Heart right ventricle (tissue), 16 donors: ENCODE measurements around the gene EIF4E2. TPM values are rescaled to one million over a fixed set of nuclear protein-coding genes. Genes with fewer than 3 reads are reported as not detected.

Experiments
- ATAC-seq, 8 donors: fragments of 200-7000 bp; cut with Tn5 transposase; one replicate each; pipeline ENCODE4 v1.9.1; 2020; ENCODE audit warnings: mild to moderate bottlenecking in 8 of 8, moderate library complexity in 8 of 8, moderate number of reproducible peaks in 1 of 8
- DNase-seq, 2 donors: peaks; one replicate each; pipeline ENCODE4 v3.0.0-alpha.2; 2020
- H3K27ac ChIP-seq, 10 donors: fragments of 200-600 bp; sonication (generic) in 2 of 10; one replicate each; pipeline versions ENCODE4 v1.5.0 to v1.8.0; 2020 to 2022; ENCODE audit warnings: mild to moderate bottlenecking in 3 of 10
- H3K27me3 ChIP-seq, 7 donors: fragments of 200-600 bp; one replicate each; pipeline ENCODE4 v1.8.0; 2021 to 2022; ENCODE audit warnings: mild to moderate bottlenecking in 2 of 7
- H3K36me3 ChIP-seq, 9 donors: fragments of 200-600 bp; sonication (generic) in 1 of 9; one replicate each; pipeline versions ENCODE4 v1.5.0 to v1.8.0; 2020 to 2022; ENCODE audit warnings: mild to moderate bottlenecking in 2 of 9
- H3K4me1 ChIP-seq, 9 donors: fragments of 200-600 bp; sonication (generic) in 1 of 9; one replicate each; pipeline versions ENCODE4 v1.5.0 to v1.8.0; 2020 to 2022; ENCODE audit warnings: mild to moderate bottlenecking in 4 of 9
- H3K4me3 ChIP-seq, 10 donors: fragments of 200-600 bp; sonication (generic) in 2 of 10; one replicate each; pipeline versions ENCODE4 v1.5.0 to v1.8.0; 2020 to 2022; ENCODE audit warnings: mild to moderate bottlenecking in 7 of 10, moderate library complexity in 2 of 10
- H3K9me3 ChIP-seq, 11 donors: fragments of 200-600 bp in 10 of 11; sonication (generic) in 2 of 11; one replicate each; pipeline versions ENCODE4 v1.5.0 to v1.8.0; 2013 to 2022; ENCODE audit warnings: mild to moderate bottlenecking in 2 of 11, control low read depth in 1 of 11, moderate library complexity in 1 of 11
- CTCF ChIP-seq, 9 donors: fragments of 200-600 bp; sonication (generic) in 2 of 9; IDR thresholded peaks; one replicate each; pipeline versions ENCODE4 v1.5.0 to v1.8.0; 2021 to 2022; ENCODE audit warnings: antibody characterized with exemption in 9 of 9, mild to moderate bottlenecking in 5 of 9, moderate library complexity in 1 of 9
- WGBS, 2 donors: extraction: QIAGEN DNeasy Blood & Tissue Kit; methylation state at CpG; one replicate each; pipeline ENCODE4 v1.1.7; 2013; ENCODE audit warnings: inconsistent platforms in 1 of 2; 5-methylcytosine and 5-hydroxymethylcytosine counted together
- intact Hi-C, 10 donors: fragments of 100-400 bp; cut with DNase I; formaldehyde crosslinking; loops; one replicate each; pipeline versions ENCODE4 v1.11.1 to v1.14.2; 2022
- polyA plus RNA-seq, 2 donors: library from polyadenylated mRNA; stranded (reverse); fragments of 200-250 nt; gene quantifications; one replicate each; pipeline ENCODE4 v1.2.3, GENCODE V29; 2013
- total RNA-seq, 10 donors: library from RNA; stranded (reverse); fragmentation: NEBNext Ultra II Directional in 3 of 10; extraction: Animal tissue kit (Norgen Biotek cat#: 25700) in 3 of 10; gene quantifications; one replicate each; pipeline versions ENCODE4 v1.2.1 to v1.2.4, GENCODE V29; 2021 to 2023
- donor health status: Arrhythmogenic right ventricular cardiomyopathy.
- donor health status: ischemic (EF 13 %, LVEDD 7.1; RV severe dilation, severe dysfunction).
- donor health status: healthy with polysubstance abuse.
- donor health status: DM: no; HTN: yes; CAD: no.
- donor health status: DM: no; HTN: no; CAD: no.
- donor health status: ischemic (EF 25% LVEDD 6.9; RV normal size, moderate dysfunction).
- donor health status: ischemic (EF 25% LVEDD 5.7; RV mildly dilated, moderate dysfunction).
- donor health status: healthy.
- donor health status: DM: yes; HTN: yes; CAD: no.
- donor health status: Ischemic cardiomyopathy.
- donor health status: ischemic (EF 35%, LVEDD 5.7; RV mildly dilated, moderate dysfunction).
- donor health status: nonischemic (EF 11% LVEDD 7.7; RV severe dilation, severe dysfunction).
- donor health status: DM: yes; HTN: yes; CAD: no.
- donor health status: PGD.
- donor health status: ischemic (EF 29% LVEDD 5.4; RV normal size, mild dysfunction).
- donor health status: nonischemic (EF 23%, LVEDD 6.1; RV moderate dilation, normal function).

EIF4E2 gene
- total and polyA plus RNA-seq, 12 donors: 30.3 to 58.1 (median 40.2) TPM

- Histone ChIP-seq H3K9me3 (peaks cover 0 to 9% (median 4%) of the 10 kb centered on the region in 11 donors), H3K4me3 (no peak overlapping the region), H3K4me1 (peaks cover 0 to 12% (median 0%) of the 10 kb centered on the region in 9 donors), H3K27ac (peak overlapping the region in 2 of 10 donors; percentile 1 to 15), H3K36me3 (no peaks in the 10 kb centered on the region), H3K27me3 (peaks cover 0 to 10% (median 0%) of the 10 kb centered on the region in 7 donors)
- DNase-seq (peak; percentile 49 to 62), ATAC-seq (peak in 7 of 8 donors; percentile 32 to 81 (median 54))
- 56 to 57% methylated on average over 4 of the region's 4 CpGs for WGBS, 2 donors
- no peak for TF ChIP-seq CTCF (IDR thresholded peaks at IDR 0.05)
- intact Hi-C loops: no loop called here
Observed at GRCh38 chr2:232537499-232537898, 13.0 kb upstream of the EIF4E2 start.

GRCh38 chr2:232538671-232539070, 11.8 kb upstream of the EIF4E2 start:
- H3K27me3 ChIP-seq: peaks cover 0 to 10% (median 0%) of the 10 kb centered on the region in 7 donors
- no peak for TF ChIP-seq CTCF (IDR thresholded peaks at IDR 0.05)
- H3K27ac ChIP-seq: no peak overlapping the region

GRCh38 chr2:232539298-232540231, 10.9 kb upstream of the EIF4E2 start, which contains the start of gene CHRNG:
Gene CHRNG, plus strand, starts transcription at chr2:232539692. Its CDS starts 56 bp downstream, at chr2:232539748.
- ATAC-seq (no peak), DNase-seq (no peak)
- no peaks in the 10 kb centered on the region for H3K36me3 ChIP-seq
- intact Hi-C loops: no loop called here
- H3K27me3 ChIP-seq: peaks cover 0 to 10% (median 0%) of the 10 kb centered on the region in 7 donors
- TF ChIP-seq CTCF (IDR thresholded peaks at IDR 0.05): no peak
- peaks cover 0 to 9% (median 4%) of the 10 kb centered on the region in 11 donors for H3K9me3 ChIP-seq
- 65 to 71% methylated on average over 23 of the region's 23 CpGs for WGBS, 2 donors
- no peak within 1 kb of the TSS for H3K27ac ChIP-seq
- no peak within 1 kb of the TSS for H3K4me3 ChIP-seq
- peaks cover 0 to 12% (median 0%) of the 10 kb centered on the region in 9 donors for H3K4me1 ChIP-seq

More at GRCh38 chr2:232538671-232539070, 11.8 kb upstream of the EIF4E2 start:
- Histone ChIP-seq H3K4me3 (no peak overlapping the region), H3K9me3 (peaks cover 0 to 9% (median 4%) of the 10 kb centered on the region in 11 donors), H3K4me1 (peaks cover 0 to 12% (median 0%) of the 10 kb centered on the region in 9 donors), H3K36me3 (no peaks in the 10 kb centered on the region)
- intact Hi-C loops: no loop called here
- ATAC-seq (peak in 2 of 8 donors; percentile 13 to 15), DNase-seq (no peak)
- WGBS, 2 donors: 37 to 39% methylated on average over 4 of the region's 4 CpGs

GRCh38 chr2:232540441-232541041, 9.9 kb upstream of the EIF4E2 start:
- H3K9me3 ChIP-seq: peaks cover 0 to 9% (median 4%) of the 10 kb centered on the region in 11 donors
- intact Hi-C loops: no loop called here
- H3K4me1 ChIP-seq: peaks cover 0 to 12% (median 0%) of the 10 kb centered on the region in 9 donors
- no peak overlapping the region for H3K4me3 ChIP-seq
- peaks cover 0 to 10% (median 0%) of the 10 kb centered on the region in 7 donors for H3K27me3 ChIP-seq
- TF ChIP-seq CTCF (IDR thresholded peaks at IDR 0.05): no peak
- ATAC-seq: no peak
- WGBS, 2 donors: 87 to 91% methylated on average over 17 of the region's 17 CpGs
- no peak overlapping the region for H3K27ac ChIP-seq
- no peak for DNase-seq
- H3K36me3 ChIP-seq: no peaks in the 10 kb centered on the region
